CD14-positive monocyte (primary cell): ENCODE measurements around the gene HEPN1. TPM values are rescaled to one million over a fixed set of nuclear protein-coding genes. Genes with fewer than 3 reads are reported as not detected.

Source experiments
- DNase-seq, 3 donors: peaks; one replicate each; pipeline ENCODE4 v3.0.0-alpha.2; 2011 to 2022
- H2AFZ ChIP-seq: 2 replicates; pipeline ENCODE4 v1.6.0; 2012; ENCODE audit warnings: mild to moderate bottlenecking, low read depth, low read length, inconsistent platforms; ENCODE audit not compliant: insufficient read depth, poor library complexity, severe bottlenecking
- H3K27ac ChIP-seq, 2 donors: 1 replicate in 1 of 2; 2 replicates in 1 of 2; pipeline ENCODE4 v1.5.1; 2012 to 2013; ENCODE audit warnings: low read length in 2 of 2, control low read depth in 1 of 2, inconsistent platforms in 1 of 2, low read depth in 1 of 2, mild to moderate bottlenecking in 1 of 2
- H3K27me3 ChIP-seq, 2 donors: one replicate each; pipeline versions ENCODE4 v1.6.0 to v1.6.1; 2011 to 2013; ENCODE audit warnings: low read length in 2 of 2; ENCODE audit not compliant: control insufficient read depth in 2 of 2, insufficient read depth in 2 of 2
- H3K36me3 ChIP-seq, 2 donors: replicated peaks in 1 of 2; 1 replicate in 1 of 2; 2 replicates in 1 of 2; pipeline versions ENCODE4 v1.5.1 to v1.6.1; 2012 to 2013; ENCODE audit warnings: low read length in 2 of 2, control low read depth in 1 of 2, inconsistent platforms in 1 of 2, mild to moderate bottlenecking in 1 of 2; ENCODE audit not compliant: insufficient read depth in 2 of 2, control insufficient read depth in 1 of 2
- H3K4me1 ChIP-seq, 2 donors: 1 replicate in 1 of 2; 2 replicates in 1 of 2; pipeline versions ENCODE4 v1.5.1 to v1.6.1; 2012 to 2013; ENCODE audit warnings: low read length in 2 of 2, control low read depth in 1 of 2, inconsistent platforms in 1 of 2, mild to moderate bottlenecking in 1 of 2, moderate library complexity in 1 of 2; ENCODE audit not compliant: insufficient read depth in 2 of 2, control insufficient read depth in 1 of 2
- H3K4me2 ChIP-seq: replicated peaks from 2 replicates; pipeline ENCODE3; 2012; ENCODE audit warnings: low read length, moderate library complexity, mild to moderate bottlenecking; ENCODE audit not compliant: poor library complexity, severe bottlenecking; ENCODE audit errors: extremely low read depth
- H3K4me3 ChIP-seq, 3 experiments: fragments of 200-600 bp in 1 of 3; sonication (generic) in 1 of 3; replicated peaks in 1 of 3; 1 replicate in 2 of 3; 2 replicates in 1 of 3; pipeline ENCODE4 v1.5.1; 2011 to 2013; ENCODE audit warnings: low read length in 3 of 3, mild to moderate bottlenecking in 3 of 3, control low read depth in 2 of 3, low read depth in 2 of 3, inconsistent platforms in 1 of 3, moderate library complexity in 1 of 3
- H3K79me2 ChIP-seq: 2 replicates; pipeline ENCODE4 v1.6.0; 2012; ENCODE audit warnings: mild to moderate bottlenecking, control low read depth, inconsistent platforms, low read length, moderate library complexity; ENCODE audit not compliant: insufficient read depth
- H3K9ac ChIP-seq: 2 replicates; pipeline ENCODE4 v1.6.0; 2017; ENCODE audit warnings: low read length, mild to moderate bottlenecking; ENCODE audit not compliant: insufficient read depth, poor library complexity, severe bottlenecking
- H3K9me3 ChIP-seq, 2 donors: replicated peaks in 1 of 2; 1 replicate in 1 of 2; 2 replicates in 1 of 2; pipeline versions ENCODE4 v1.5.1 to v1.6.1; 2012 to 2013; ENCODE audit warnings: low read length in 2 of 2, control low read depth in 1 of 2; ENCODE audit not compliant: control insufficient read depth in 1 of 2, insufficient read depth in 1 of 2
- H4K20me1 ChIP-seq: 2 replicates; pipeline ENCODE4 v1.6.0; 2012; ENCODE audit warnings: mild to moderate bottlenecking, low read length, control low read depth, moderate library complexity; ENCODE audit not compliant: insufficient read depth
- H3K27ac Mint-ChIP-seq, 7 donors: one replicate each; pipeline ENCODE4 v1.8.0; 2020; ENCODE audit warnings: mild to moderate bottlenecking in 7 of 7, mixed read lengths in 7 of 7, moderate library complexity in 6 of 7, inconsistent platforms in 2 of 7
- H3K27me3 Mint-ChIP-seq, 3 donors: one replicate each; pipeline ENCODE4 v1.8.0; 2021 to 2022; ENCODE audit warnings: low read depth in 3 of 3, mild to moderate bottlenecking in 3 of 3, mixed read lengths in 3 of 3, moderate library complexity in 3 of 3, inconsistent platforms in 1 of 3
- H3K36me3 Mint-ChIP-seq, 2 donors: one replicate each; pipeline ENCODE4 v1.8.0; 2020; ENCODE audit warnings: mixed read lengths in 2 of 2, inconsistent platforms in 1 of 2, mild to moderate bottlenecking in 1 of 2
- H3K4me1 Mint-ChIP-seq: one replicate; pipeline ENCODE4 v1.8.0; 2020; ENCODE audit warnings: mild to moderate bottlenecking, mixed read lengths
- H3K4me3 Mint-ChIP-seq, 2 donors: one replicate each; pipeline ENCODE4 v1.8.0; 2020; ENCODE audit warnings: mild to moderate bottlenecking in 2 of 2, mixed read lengths in 2 of 2, moderate library complexity in 1 of 2
- H3K9me3 Mint-ChIP-seq, 7 donors: one replicate each; pipeline ENCODE4 v1.8.0; 2020 to 2022; ENCODE audit warnings: mixed read lengths in 7 of 7, mild to moderate bottlenecking in 6 of 7, moderate library complexity in 6 of 7, inconsistent platforms in 2 of 7
- WGBS: methylation state at CpG from one replicate; pipeline ENCODE4 v1.1.5; 2013; ENCODE audit warnings: missing lambda C conversion rate; ENCODE audit not compliant: insufficient coverage; 5-methylcytosine and 5-hydroxymethylcytosine counted together
- intact Hi-C, 2 donors: fragments of 100-400 bp; cut with micrococcal nuclease; formaldehyde crosslinking; loops; one replicate each; pipeline versions ENCODE4 v1.15.0 to v1.15.1; 2023
- polyA plus RNA-seq, 3 donors: library from polyadenylated mRNA; depleted of rRNA in 1 of 3; unstranded in 2 of 3; stranded (reverse) in 1 of 3; fragments of 300-500 nt in 2 of 3; fragments of >200 nt in 1 of 3; fragmentation: Illumina TruSeq in 2 of 3; gene quantifications; 1 replicate in 2 of 3; 2 replicates in 1 of 3; pipeline ENCODE4 v1.2.3, GENCODE V29; 2012 to 2021
- TF ChIP-seq, protein P1 (sequence below): fragments of 200-600 bp; IDR thresholded peaks from one replicate; pipeline ENCODE4 v1.8.0; 2022; ENCODE audit warnings: antibody characterized with exemption, mild to moderate bottlenecking

Gene HEPN1
- polyA plus RNA-seq, 3 donors = not detected

DNA sequence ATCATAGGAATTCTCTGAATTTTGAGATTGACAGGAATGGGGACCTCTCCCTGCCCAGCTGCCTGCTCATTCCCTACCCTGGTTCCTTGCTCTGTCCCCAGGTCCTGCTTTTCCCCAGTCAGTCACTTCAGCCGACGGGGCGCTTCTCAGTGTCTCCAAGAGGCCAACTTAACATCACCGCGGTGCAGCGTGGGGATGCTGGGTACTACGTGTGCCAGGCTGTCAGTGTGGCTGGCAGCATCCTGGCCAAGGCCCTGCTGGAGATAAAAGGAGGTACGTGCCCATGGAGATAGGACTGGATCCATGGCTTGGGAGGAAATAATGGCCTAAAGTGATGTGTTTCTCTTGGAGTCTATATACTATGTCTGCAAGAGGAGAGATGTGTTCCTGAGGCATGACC is 46.8 kb upstream of the HEPN1 start:
- Histone ChIP-seq H4K20me1 (no peaks in the 10 kb centered on the region), H3K4me3 (no peak overlapping the region), H3K9ac (no peak overlapping the region), H3K9me3 (peaks cover 0 to 16% of the 10 kb centered on the region in 2 donors), H3K27me3 (peaks cover 46 to 91% of the 10 kb centered on the region in 2 donors), H3K4me2 (no peak overlapping the region), H3K79me2 (no peaks in the 10 kb centered on the region), H3K4me1 (peaks cover 11 to 25% of the 10 kb centered on the region in 2 donors), H2AFZ (no peak overlapping the region), H3K36me3 (no peaks in the 10 kb centered on the region), H3K27ac (no peak overlapping the region)
- H3K27me3 Mint-ChIP-seq = peaks cover 79 to 85% (median 80%) of the 10 kb centered on the region in 3 donors
- TF ChIP-seq, protein P1, sequence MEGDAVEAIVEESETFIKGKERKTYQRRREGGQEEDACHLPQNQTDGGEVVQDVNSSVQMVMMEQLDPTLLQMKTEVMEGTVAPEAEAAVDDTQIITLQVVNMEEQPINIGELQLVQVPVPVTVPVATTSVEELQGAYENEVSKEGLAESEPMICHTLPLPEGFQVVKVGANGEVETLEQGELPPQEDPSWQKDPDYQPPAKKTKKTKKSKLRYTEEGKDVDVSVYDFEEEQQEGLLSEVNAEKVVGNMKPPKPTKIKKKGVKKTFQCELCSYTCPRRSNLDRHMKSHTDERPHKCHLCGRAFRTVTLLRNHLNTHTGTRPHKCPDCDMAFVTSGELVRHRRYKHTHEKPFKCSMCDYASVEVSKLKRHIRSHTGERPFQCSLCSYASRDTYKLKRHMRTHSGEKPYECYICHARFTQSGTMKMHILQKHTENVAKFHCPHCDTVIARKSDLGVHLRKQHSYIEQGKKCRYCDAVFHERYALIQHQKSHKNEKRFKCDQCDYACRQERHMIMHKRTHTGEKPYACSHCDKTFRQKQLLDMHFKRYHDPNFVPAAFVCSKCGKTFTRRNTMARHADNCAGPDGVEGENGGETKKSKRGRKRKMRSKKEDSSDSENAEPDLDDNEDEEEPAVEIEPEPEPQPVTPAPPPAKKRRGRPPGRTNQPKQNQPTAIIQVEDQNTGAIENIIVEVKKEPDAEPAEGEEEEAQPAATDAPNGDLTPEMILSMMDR = no peak
- 44% methylated on average over 8 of the region's 8 CpGs for WGBS
- H3K36me3 Mint-ChIP-seq = peaks cover 0 to 2% of the 10 kb centered on the region in 2 donors
- no peak for DNase-seq
- H3K4me1 Mint-ChIP-seq = peaks cover 33% of the 10 kb centered on the region
- H3K4me3 Mint-ChIP-seq = peak overlapping the region in 1 of 2 donors; percentile 64
- peaks cover 0 to 17% (median 3%) of the 10 kb centered on the region in 7 donors for H3K9me3 Mint-ChIP-seq
- intact Hi-C loops = no loop called here
- no peak overlapping the region for H3K27ac Mint-ChIP-seq

DNA sequence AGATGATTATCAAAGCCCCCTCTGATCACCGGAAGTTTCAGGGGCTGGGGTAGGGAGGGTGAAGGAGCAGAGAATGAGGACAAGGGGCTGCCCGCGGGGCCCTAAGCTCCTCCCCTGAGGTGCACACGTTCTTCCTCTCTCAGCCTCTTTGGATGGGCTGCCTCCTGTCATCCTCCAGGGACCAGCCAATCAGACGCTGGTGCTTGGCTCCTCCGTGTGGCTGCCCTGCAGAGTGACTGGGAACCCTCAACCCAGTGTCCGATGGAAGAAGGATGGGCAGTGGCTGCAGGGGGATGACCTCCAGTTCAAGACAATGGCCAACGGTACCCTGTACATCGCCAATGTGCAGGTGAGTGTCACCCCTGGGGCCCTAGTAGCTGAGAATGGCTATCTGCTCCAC is 46.3 kb upstream of the HEPN1 start:
- TF ChIP-seq, protein P1 = no peak
- H2AFZ ChIP-seq = no peak overlapping the region
- Mint-ChIP-seq H3K36me3 (peaks cover 0 to 1% of the 10 kb centered on the region in 2 donors), H3K9me3 (peaks cover 0 to 20% (median 3%) of the 10 kb centered on the region in 7 donors), H3K4me1 (peaks cover 35% of the 10 kb centered on the region), H3K27me3 (peaks cover 79 to 85% (median 80%) of the 10 kb centered on the region in 3 donors), H3K27ac (no peak overlapping the region), H3K4me3 (peak overlapping the region in 1 of 2 donors; percentile 64)
- H3K4me1 ChIP-seq = peaks cover 15 to 28% of the 10 kb centered on the region in 2 donors
- no peak overlapping the region for H3K4me2 ChIP-seq
- H3K27me3 ChIP-seq = peaks cover 42 to 91% of the 10 kb centered on the region in 2 donors
- no peak for DNase-seq
- 33% methylated on average over 7 of the region's 9 CpGs for WGBS
- H3K27ac ChIP-seq = no peak overlapping the region
- no peaks in the 10 kb centered on the region for H4K20me1 ChIP-seq
- peaks cover 0 to 13% of the 10 kb centered on the region in 2 donors for H3K9me3 ChIP-seq
- H3K9ac ChIP-seq = no peak overlapping the region
- H3K79me2 ChIP-seq = no peaks in the 10 kb centered on the region
- intact Hi-C loops = no loop called here
- no peak overlapping the region for H3K4me3 ChIP-seq
- no peaks in the 10 kb centered on the region for H3K36me3 ChIP-seq
